GM18861 (cell line): ENCODE data around the gene FAM90A26.
"Not testable (repeated sequence)": the region's sequence is repeated elsewhere in the genome, so short reads cannot be mapped to it uniquely, and the experiment has no call there.

Experiments
- ATAC-seq: cut with Tn5 transposase; IDR thresholded peaks from one replicate; pipeline ENCODE4 v1.9.1; 2021; ENCODE audit not compliant: unreplicated experiment

The FAM90A26 gene

GRCh38 chr4:9169791-9170459 lies at the start of gene FAM90A26:
Gene FAM90A26 (plus strand): TSS chr4:9170409. CDS start chr4:9173173, 2,764 bp downstream.
- not testable (repeated sequence) for ATAC-seq

- not testable (repeated sequence) for ATAC-seq
Measured at GRCh38 chr4:9122711-9123110, 47.5 kb upstream of the FAM90A26 start.

GRCh38 chr4:9123572-9124007 lies 46.6 kb upstream of the FAM90A26 start:
- ATAC-seq: not testable (repeated sequence)

GRCh38 chr4:9125601-9126161 lies 44.5 kb upstream of the FAM90A26 start:
- ATAC-seq: not testable (repeated sequence)

- not testable (repeated sequence) for ATAC-seq
Measured at GRCh38 chr4:9131420-9131819, 38.8 kb upstream of the FAM90A26 start.

GRCh38 chr4:9132849-9133248 lies 37.4 kb upstream of the FAM90A26 start:
- not testable (repeated sequence) for ATAC-seq

- ATAC-seq: not testable (repeated sequence)
Measured at GRCh38 chr4:9134011-9134410, 36.2 kb upstream of the FAM90A26 start.

GRCh38 chr4:9134556-9134955 lies 35.7 kb upstream of the FAM90A26 start:
- ATAC-seq: not testable (repeated sequence)

GRCh38 chr4:9141050-9141449 lies 29.2 kb upstream of the FAM90A26 start:
- ATAC-seq: not testable (repeated sequence)

GRCh38 chr4:9142786-9143185 lies 27.4 kb upstream of the FAM90A26 start:
- not testable (repeated sequence) for ATAC-seq

GRCh38 chr4:9143421-9144080 lies 26.7 kb upstream of the FAM90A26 start:
- no peak for ATAC-seq

GRCh38 chr4:9146967-9147366 lies 23.2 kb upstream of the FAM90A26 start:
- ATAC-seq: no peak

GRCh38 chr4:9147368-9147767 lies 22.8 kb upstream of the FAM90A26 start:
- ATAC-seq: not testable (repeated sequence)

GRCh38 chr4:9148611-9149409 lies 21.4 kb upstream of the FAM90A26 start:
- ATAC-seq: not testable (repeated sequence)

GRCh38 chr4:9151809-9152179 lies 18.4 kb upstream of the FAM90A26 start:
- ATAC-seq: not testable (repeated sequence)

GRCh38 chr4:9152180-9153007 lies 17.8 kb upstream of the FAM90A26 start:
- peak; percentile 36 for ATAC-seq

GRCh38 chr4:9153008-9153570 lies 17.1 kb upstream of the FAM90A26 start:
- peak; percentile 43 for ATAC-seq

GRCh38 chr4:9153571-9154157 lies 16.5 kb upstream of the FAM90A26 start:
- ATAC-seq: not testable (repeated sequence)

- ATAC-seq: not testable (repeated sequence)
Measured at GRCh38 chr4:9155101-9155886, 14.9 kb upstream of the FAM90A26 start.
